Uterus (tissue), 4 donors: Measurements from ENCODE around the gene EDN2. TPM values are rescaled to one million over a fixed set of nuclear protein-coding genes. Genes with fewer than 3 reads are reported as not detected.

ENCODE experiments used
- DNase-seq, 2 donors: peaks; one replicate each; pipeline ENCODE4 v3.0.0-alpha.2; 2019 to 2020
- H3K27ac ChIP-seq, 2 donors: fragments of 200-600 bp; sonication (generic); 1 replicate in 1 of 2; 2 replicates in 1 of 2; pipeline ENCODE4 v1.5.1; 2016 to 2018
- H3K27me3 ChIP-seq, 2 donors: fragments of 200-600 bp; sonication (generic); one replicate each; pipeline ENCODE4 v1.5.1; 2018 to 2019; ENCODE audit warnings: control low read depth in 1 of 2
- H3K36me3 ChIP-seq, 2 donors: fragments of 200-600 bp; sonication (generic); one replicate each; pipeline ENCODE4 v1.5.1; 2019; ENCODE audit warnings: control low read depth in 1 of 2
- H3K4me1 ChIP-seq, 2 donors: fragments of 200-600 bp; sonication (generic); one replicate each; pipeline ENCODE4 v1.5.1; 2018 to 2019; ENCODE audit warnings: control low read depth in 1 of 2
- H3K4me3 ChIP-seq, 2 donors: fragments of 200-600 bp; sonication (generic); 1 replicate in 1 of 2; 2 replicates in 1 of 2; pipeline ENCODE4 v1.5.1; 2018 to 2019; ENCODE audit warnings: mild to moderate bottlenecking in 1 of 2
- H3K9me3 ChIP-seq, 2 donors: fragments of 200-600 bp; sonication (generic); one replicate each; pipeline ENCODE4 v1.5.1; 2019; ENCODE audit warnings: control low read depth in 1 of 2
- CTCF ChIP-seq, 4 experiments: fragments of 200-600 bp in 2 of 4; fragments of 450-650 bp in 2 of 4; sonication (generic) in 2 of 4; IDR thresholded peaks; one replicate each; pipeline ENCODE4 v1.5.1; 2016 to 2019; ENCODE audit warnings: antibody characterized with exemption in 4 of 4, mild to moderate bottlenecking in 2 of 4, moderate library complexity in 1 of 4
- POLR2A ChIP-seq, 2 donors: fragments of 450-650 bp; IDR thresholded peaks; one replicate each; pipeline ENCODE4 v1.6.1; 2016; ENCODE audit warnings: antibody characterized with exemption in 2 of 2, mild to moderate bottlenecking in 1 of 2, moderate library complexity in 1 of 2
- intact Hi-C: fragments of 100-400 bp; cut with DNase I; formaldehyde crosslinking; loops from one replicate; pipeline ENCODE4 v1.15.1; 2023; ENCODE audit warnings: low total_unique reads
- total RNA-seq, 4 donors: library from RNA; depleted of rRNA in 3 of 4; stranded (reverse); fragments of >200 nt in 3 of 4; gene quantifications; one replicate each; pipeline versions ENCODE4 v1.1.0 to v1.2.4, GENCODE V29; 2014 to 2023
- donor health status: DM: yes; HTN: yes; CAD: no.

EDN2 gene
- total RNA-seq, 4 donors from 2014 or later, result 1.6 to 3.7 TPM; not detected in 2

- H3K27me3 ChIP-seq, result no peaks in the 10 kb centered on the region
- no peaks in the 10 kb centered on the region for H3K9me3 ChIP-seq
- TF ChIP-seq CTCF (IDR thresholded peaks at IDR 0.05), result no peak
- TF ChIP-seq POLR2A (IDR thresholded peaks at IDR 0.05), result no peak
- intact Hi-C loops, result no loop called here
- peak overlapping the region; percentile 47 to 62 for H3K27ac ChIP-seq
- H3K4me3 ChIP-seq, result no peak overlapping the region
- peaks cover 0 to 6% of the 10 kb centered on the region in 2 donors for H3K4me1 ChIP-seq
- no peaks in the 10 kb centered on the region for H3K36me3 ChIP-seq
- DNase-seq, result no peak
Observed at GRCh38 chr1:41487126-41488039, 2.9 kb upstream of the EDN2 start.

GRCh38 chr1:41486371-41487125 lies 2.1 kb upstream of the EDN2 start:
- H3K4me3 ChIP-seq, result no peak overlapping the region
- intact Hi-C loops, result no loop called here
- peak in 1 of 2 donors; percentile 18 for DNase-seq

GRCh38 chr1:41486053-41486370 lies 1.5 kb upstream of the EDN2 start:
- peaks cover 0 to 6% of the 10 kb centered on the region in 2 donors for H3K4me1 ChIP-seq
- intact Hi-C loops, result no loop called here
- H3K27ac ChIP-seq, result peak overlapping the region; percentile 47 to 62
- H3K36me3 ChIP-seq, result no peaks in the 10 kb centered on the region
- H3K27me3 ChIP-seq, result no peaks in the 10 kb centered on the region
- DNase-seq, result no peak
- H3K4me3 ChIP-seq, result no peak overlapping the region
- H3K9me3 ChIP-seq, result no peaks in the 10 kb centered on the region
- no peak for TF ChIP-seq CTCF (IDR thresholded peaks at IDR 0.05)
- no peak for TF ChIP-seq POLR2A (IDR thresholded peaks at IDR 0.05)

More at GRCh38 chr1:41486371-41487125, 2.1 kb upstream of the EDN2 start:
- H3K27me3 ChIP-seq, result no peaks in the 10 kb centered on the region
- H3K9me3 ChIP-seq, result no peaks in the 10 kb centered on the region
- TF ChIP-seq POLR2A (IDR thresholded peaks at IDR 0.05), result no peak
- no peak for TF ChIP-seq CTCF (IDR thresholded peaks at IDR 0.05)
- H3K36me3 ChIP-seq, result no peaks in the 10 kb centered on the region
- peak overlapping the region; percentile 47 to 62 for H3K27ac ChIP-seq
- H3K4me1 ChIP-seq, result peaks cover 0 to 6% of the 10 kb centered on the region in 2 donors

- H3K4me3 ChIP-seq, result no peak overlapping the region
- intact Hi-C loops, result no loop called here
- peak in 1 of 2 donors; percentile 15 for DNase-seq
- H3K4me1 ChIP-seq, result peaks cover 0 to 6% of the 10 kb centered on the region in 2 donors
- H3K27me3 ChIP-seq, result no peaks in the 10 kb centered on the region
- peak overlapping the region in 1 of 2 donors; percentile 62 for H3K27ac ChIP-seq
- H3K9me3 ChIP-seq, result no peaks in the 10 kb centered on the region
- TF ChIP-seq POLR2A (IDR thresholded peaks at IDR 0.05) (no peak), CTCF (IDR thresholded peaks at IDR 0.05) (no peak)
- no peaks in the 10 kb centered on the region for H3K36me3 ChIP-seq
Observed at GRCh38 chr1:41485605-41486004, 1.1 kb upstream of the EDN2 start.

- peak overlapping the region in 1 of 2 donors; percentile 62 for H3K27ac ChIP-seq
- peaks cover 0 to 6% of the 10 kb centered on the region in 2 donors for H3K4me1 ChIP-seq
- no peaks in the 10 kb centered on the region for H3K36me3 ChIP-seq
- no peak for TF ChIP-seq CTCF (IDR thresholded peaks at IDR 0.05)
- no peak for TF ChIP-seq POLR2A (IDR thresholded peaks at IDR 0.05)
- DNase-seq, result peak in 1 of 2 donors; percentile 13
- no peaks in the 10 kb centered on the region for H3K9me3 ChIP-seq
- intact Hi-C loops, result no loop called here
- no peak overlapping the region for H3K4me3 ChIP-seq
- no peaks in the 10 kb centered on the region for H3K27me3 ChIP-seq
Observed at GRCh38 chr1:41483960-41484401, 502 bp downstream of the EDN2 start.
